Measurements from ENCODE around the gene RGS4. TPM values are rescaled to one million over a fixed set of nuclear protein-coding genes. Genes with fewer than 3 reads are reported as not detected.

The RGS4 gene
- polyA plus RNA-seq (2013, experiment 1 of 2; ENCODE audit: insufficient read length), result 29.1 TPM
- 27.5 TPM for polyA plus RNA-seq (2013, experiment 2 of 2; ENCODE audit: insufficient read length)

- peak; percentile 97 for DNase-seq
These were observed at the start of gene RGS4 for GRCh38 chr1:163069142-163069541. TSS of gene RGS4 (plus strand) at chr1:163069361. CDS start at chr1:163069485, 124 bp downstream.

GRCh38 chr1:163022129-163022528 lies 47.0 kb upstream of the RGS4 start:
- DNase-seq, result no peak

GRCh38 chr1:163027610-163028009 lies 41.6 kb upstream of the RGS4 start:
- DNase-seq, result no peak

- no peak for DNase-seq
These were observed 39.3 kb upstream of the RGS4 start for GRCh38 chr1:163029901-163030300.

GRCh38 chr1:163035446-163036249 lies 33.5 kb upstream of the RGS4 start:
- peak; percentile 92 for DNase-seq

GRCh38 chr1:163036671-163037070 lies 32.5 kb upstream of the RGS4 start:
- no peak for DNase-seq

- DNase-seq, result no peak
These were observed 30.0 kb upstream of the RGS4 start for GRCh38 chr1:163038928-163039706.

- no peak for DNase-seq
These were observed 29.5 kb upstream of the RGS4 start for GRCh38 chr1:163039707-163040093.

GRCh38 chr1:163046071-163046470 lies 23.1 kb upstream of the RGS4 start:
- DNase-seq, result peak; percentile 43

GRCh38 chr1:163047951-163048659 lies 21.1 kb upstream of the RGS4 start:
- DNase-seq, result no peak

GRCh38 chr1:163048869-163049268 lies 20.3 kb upstream of the RGS4 start:
- no peak for DNase-seq

- DNase-seq, result no peak
These were observed 19.9 kb upstream of the RGS4 start for GRCh38 chr1:163049296-163049695.

GRCh38 chr1:163050496-163050895 lies 18.7 kb upstream of the RGS4 start:
- DNase-seq, result no peak

GRCh38 chr1:163054181-163054591 lies 15.0 kb upstream of the RGS4 start:
- DNase-seq, result no peak

- peak; percentile 25 for DNase-seq
These were observed 14.2 kb upstream of the RGS4 start for GRCh38 chr1:163055005-163055404.

GRCh38 chr1:163055531-163055930 lies 13.6 kb upstream of the RGS4 start:
- DNase-seq, result peak; percentile 8

GRCh38 chr1:163056831-163057230 lies 12.3 kb upstream of the RGS4 start:
- DNase-seq, result peak; percentile 60

GRCh38 chr1:163060343-163061007 lies 8.7 kb upstream of the RGS4 start:
- no peak for DNase-seq

- DNase-seq, result no peak
These were observed 6.0 kb upstream of the RGS4 start for GRCh38 chr1:163063143-163063542.

- DNase-seq, result no peak
These were observed 5.6 kb upstream of the RGS4 start for GRCh38 chr1:163063610-163064009.

GRCh38 chr1:163066168-163066567 lies 3.0 kb upstream of the RGS4 start:
- DNase-seq, result no peak

GRCh38 chr1:163066686-163067085 lies 2.5 kb upstream of the RGS4 start:
- DNase-seq, result no peak

Measured in fibroblast of skin of abdomen (primary cell).